HG03457 (cell line): ENCODE measurements around the gene PCDHA7.
"Not testable (repeated sequence)": the region's sequence is repeated elsewhere in the genome, so short reads cannot be mapped to it uniquely, and the experiment has no call there.

ENCODE experiments used
- ATAC-seq: cut with Tn5 transposase; IDR thresholded peaks from one replicate; pipeline ENCODE4 v1.9.1; 2021; ENCODE audit warnings: moderate number of reproducible peaks; ENCODE audit not compliant: unreplicated experiment

The PCDHA7 gene

DNA sequence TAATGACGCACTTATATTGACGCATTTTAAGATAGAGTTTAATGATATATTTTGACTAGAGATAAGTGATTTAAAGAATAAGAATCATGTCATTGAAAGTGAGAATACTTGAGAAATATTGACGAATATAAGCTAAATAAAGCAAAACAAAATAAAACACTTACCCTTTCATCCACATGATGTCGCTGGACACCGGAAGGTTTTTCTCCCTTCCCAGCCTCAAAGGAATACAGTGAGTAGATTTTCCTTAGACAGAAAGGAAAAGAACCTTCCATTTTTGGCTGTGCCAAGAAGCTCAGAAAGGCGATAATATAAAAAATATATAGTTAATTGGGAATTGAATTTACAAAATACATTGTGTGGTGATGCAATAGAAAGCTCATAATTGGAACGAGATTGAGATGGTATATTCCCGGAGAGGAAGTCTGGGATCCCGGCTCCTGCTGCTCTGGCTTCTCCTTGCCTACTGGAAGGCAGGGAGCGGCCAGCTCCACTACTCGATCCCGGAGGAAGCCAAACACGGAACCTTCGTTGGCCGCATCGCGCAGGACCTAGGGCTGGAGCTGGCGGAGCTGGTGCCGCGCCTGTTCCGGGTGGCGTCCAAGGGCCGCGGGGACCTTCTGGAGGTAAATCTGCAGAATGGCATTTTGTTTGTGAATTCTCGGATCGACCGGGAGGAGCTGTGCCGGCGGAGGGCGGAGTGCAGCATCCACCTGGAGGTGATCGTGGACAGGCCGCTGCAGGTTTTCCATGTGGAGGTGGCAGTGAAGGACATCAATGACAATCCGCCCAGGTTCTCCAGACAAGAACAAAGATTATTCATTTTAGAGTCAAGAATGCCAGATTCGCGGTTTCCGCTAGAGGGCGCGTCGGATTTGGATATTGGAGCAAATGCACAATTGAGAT is 12.4 kb upstream of the PCDHA7 start, which contains the start of gene PCDHA5:
Gene PCDHA5, plus strand, starts transcription at position 239 of the 906 bp plus-strand sequence.
- no peak for ATAC-seq

DNA sequence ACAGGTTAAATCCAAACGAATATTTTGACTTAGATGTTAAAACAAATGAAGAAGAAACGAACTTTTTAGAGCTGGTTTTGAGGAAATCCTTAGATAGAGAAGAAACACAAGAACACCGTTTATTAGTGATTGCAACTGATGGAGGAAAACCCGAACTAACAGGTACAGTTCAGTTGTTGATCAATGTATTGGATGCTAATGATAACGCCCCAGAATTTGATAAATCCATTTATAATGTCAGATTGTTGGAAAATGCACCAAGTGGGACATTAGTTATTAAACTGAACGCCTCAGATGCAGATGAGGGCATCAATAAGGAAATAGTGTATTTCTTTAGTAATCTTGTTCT is 11.8 kb upstream of the PCDHA7 start:
- ATAC-seq: no peak

DNA sequence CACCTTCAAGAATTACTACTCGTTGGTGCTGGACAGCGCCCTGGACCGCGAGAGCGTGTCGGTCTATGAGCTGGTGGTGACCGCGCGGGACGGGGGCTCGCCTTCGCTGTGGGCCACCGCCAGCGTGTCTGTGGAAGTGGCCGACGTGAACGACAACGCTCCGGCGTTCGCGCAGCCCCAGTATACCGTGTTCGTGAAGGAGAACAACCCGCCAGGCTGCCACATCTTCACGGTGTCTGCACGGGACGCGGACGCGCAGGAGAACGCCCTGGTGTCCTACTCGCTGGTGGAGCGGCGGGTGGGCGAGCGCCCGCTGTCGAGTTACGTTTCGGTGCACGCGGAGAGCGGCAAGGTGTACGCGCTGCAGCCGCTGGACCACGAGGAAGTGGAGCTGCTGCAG is 11.1 kb upstream of the PCDHA7 start:
- ATAC-seq: not testable (repeated sequence)

DNA sequence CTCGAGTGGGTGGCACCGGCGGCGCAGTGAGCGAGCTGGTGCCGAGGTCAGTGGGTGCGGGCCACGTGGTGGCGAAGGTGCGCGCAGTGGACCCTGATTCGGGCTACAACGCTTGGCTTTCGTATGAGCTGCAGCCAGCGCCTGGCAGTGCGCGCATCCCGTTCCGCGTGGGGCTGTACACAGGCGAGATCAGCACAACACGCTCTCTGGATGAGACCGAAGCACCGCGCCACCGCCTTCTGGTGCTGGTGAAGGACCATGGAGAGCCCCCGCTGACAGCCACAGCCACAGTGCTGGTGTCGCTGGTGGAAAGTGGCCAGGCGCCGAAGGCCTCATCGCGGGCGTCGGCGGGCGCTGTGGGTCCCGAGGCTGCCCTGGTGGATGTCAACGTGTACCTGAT is 10.6 kb upstream of the PCDHA7 start:
- no peak for ATAC-seq

DNA sequence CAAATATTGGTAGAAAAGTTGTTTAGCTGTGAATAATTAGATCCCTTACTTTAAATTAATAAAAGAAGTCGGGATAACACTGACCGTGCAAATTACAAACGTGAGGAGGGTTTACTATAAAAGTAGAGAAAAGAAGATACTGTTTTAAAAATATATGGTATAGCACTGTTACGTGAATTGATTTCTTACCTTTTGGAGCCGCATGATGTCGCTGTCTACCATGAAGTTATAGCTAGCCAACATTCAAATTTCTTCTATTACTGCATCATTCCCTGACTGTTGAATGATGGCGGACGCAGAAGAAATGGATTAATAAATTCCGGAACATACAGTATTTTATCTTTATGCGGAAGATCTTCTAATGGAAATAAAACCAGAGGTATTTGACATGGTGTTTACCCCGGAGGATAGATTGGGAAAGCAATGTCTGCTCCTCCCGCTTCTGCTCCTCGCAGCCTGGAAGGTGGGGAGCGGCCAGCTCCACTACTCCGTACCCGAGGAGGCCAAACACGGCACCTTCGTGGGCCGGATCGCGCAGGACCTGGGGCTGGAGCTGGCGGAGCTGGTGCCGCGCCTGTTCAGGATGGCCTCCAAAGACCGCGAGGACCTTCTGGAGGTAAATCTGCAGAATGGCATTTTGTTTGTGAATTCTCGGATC is 6.2 kb upstream of the PCDHA7 start, which contains the start of gene PCDHA6:
Gene PCDHA6, plus strand, starts transcription at position 257 of the 658 bp plus-strand sequence. Its CDS starts 132 bp downstream, at position 389.
- no peak for ATAC-seq

DNA sequence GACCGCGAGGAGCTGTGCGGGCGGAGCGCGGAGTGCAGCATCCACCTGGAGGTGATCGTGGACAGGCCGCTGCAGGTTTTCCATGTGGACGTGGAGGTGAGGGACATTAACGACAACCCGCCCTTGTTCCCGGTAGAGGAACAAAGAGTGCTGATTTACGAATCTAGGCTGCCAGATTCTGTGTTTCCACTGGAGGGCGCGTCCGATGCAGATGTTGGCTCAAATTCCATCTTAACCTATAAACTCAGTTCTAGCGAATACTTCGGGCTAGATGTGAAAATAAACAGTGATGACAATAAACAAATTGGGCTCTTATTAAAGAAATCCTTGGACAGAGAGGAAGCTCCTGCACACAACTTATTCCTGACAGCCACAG is 5.7 kb upstream of the PCDHA7 start:
- no peak for ATAC-seq

DNA sequence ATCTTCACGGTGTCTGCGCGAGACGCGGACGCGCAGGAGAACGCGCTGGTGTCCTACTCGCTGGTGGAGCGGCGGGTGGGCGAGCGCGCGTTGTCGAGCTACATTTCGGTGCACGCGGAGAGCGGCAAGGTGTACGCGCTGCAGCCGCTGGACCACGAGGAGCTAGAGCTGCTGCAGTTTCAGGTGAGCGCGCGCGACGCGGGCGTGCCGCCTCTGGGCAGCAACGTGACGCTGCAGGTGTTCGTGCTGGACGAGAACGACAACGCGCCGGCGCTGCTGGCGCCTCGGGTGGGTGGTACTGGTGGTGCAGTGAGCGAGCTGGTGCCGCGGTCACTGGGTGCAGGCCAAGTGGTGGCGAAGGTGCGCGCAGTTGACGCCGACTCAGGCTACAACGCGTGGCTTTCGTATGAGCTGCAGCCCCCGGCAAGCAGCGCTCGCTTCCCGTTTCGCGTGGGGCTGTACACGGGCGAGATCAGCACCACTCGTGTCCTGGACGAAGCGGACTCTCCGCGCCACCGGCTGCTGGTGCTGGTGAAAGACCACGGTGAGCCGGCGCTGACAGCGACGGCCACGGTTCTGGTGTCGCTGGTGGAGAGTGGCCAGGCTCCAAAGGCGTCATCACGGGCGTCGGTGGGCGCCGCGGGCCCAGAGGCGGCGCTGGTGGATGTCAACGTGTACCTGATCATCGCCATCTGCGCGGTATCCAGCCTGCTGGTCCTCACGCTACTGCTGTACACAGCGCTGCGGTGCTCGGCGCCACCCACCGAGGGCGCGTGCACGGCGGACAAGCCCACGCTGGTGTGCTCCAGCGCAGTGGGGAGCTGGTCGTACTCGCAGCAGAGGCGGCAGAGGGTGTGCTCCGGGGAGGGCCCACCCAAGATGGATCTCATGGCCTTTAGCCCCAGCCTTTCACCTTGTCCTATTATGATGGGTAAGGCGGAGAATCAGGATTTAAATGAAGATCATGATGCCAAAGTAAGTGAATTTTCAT is 4.3 kb upstream of the PCDHA7 start:
- not testable (repeated sequence) for ATAC-seq

DNA sequence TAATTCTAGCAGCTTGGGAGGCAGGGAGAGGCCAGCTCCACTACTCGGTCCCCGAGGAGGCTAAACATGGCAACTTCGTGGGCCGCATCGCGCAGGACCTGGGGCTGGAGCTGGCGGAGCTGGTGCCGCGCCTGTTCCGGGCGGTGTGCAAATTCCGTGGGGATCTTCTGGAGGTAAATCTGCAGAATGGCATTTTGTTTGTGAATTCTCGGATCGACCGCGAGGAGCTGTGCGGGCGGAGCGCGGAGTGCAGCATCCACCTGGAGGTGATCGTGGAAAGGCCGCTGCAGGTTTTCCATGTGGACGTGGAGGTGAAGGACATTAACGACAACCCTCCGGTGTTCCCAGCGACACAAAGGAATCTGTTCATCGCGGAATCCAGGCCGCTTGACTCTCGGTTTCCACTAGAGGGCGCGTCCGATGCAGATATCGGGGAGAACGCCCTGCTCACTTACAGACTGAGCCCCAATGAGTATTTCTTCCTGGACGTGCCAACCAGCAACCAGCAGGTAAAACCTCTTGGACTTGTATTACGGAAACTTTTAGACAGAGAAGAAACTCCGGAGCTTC is 455 bp downstream of the PCDHA7 start:
- ATAC-seq: not testable (repeated sequence)

DNA sequence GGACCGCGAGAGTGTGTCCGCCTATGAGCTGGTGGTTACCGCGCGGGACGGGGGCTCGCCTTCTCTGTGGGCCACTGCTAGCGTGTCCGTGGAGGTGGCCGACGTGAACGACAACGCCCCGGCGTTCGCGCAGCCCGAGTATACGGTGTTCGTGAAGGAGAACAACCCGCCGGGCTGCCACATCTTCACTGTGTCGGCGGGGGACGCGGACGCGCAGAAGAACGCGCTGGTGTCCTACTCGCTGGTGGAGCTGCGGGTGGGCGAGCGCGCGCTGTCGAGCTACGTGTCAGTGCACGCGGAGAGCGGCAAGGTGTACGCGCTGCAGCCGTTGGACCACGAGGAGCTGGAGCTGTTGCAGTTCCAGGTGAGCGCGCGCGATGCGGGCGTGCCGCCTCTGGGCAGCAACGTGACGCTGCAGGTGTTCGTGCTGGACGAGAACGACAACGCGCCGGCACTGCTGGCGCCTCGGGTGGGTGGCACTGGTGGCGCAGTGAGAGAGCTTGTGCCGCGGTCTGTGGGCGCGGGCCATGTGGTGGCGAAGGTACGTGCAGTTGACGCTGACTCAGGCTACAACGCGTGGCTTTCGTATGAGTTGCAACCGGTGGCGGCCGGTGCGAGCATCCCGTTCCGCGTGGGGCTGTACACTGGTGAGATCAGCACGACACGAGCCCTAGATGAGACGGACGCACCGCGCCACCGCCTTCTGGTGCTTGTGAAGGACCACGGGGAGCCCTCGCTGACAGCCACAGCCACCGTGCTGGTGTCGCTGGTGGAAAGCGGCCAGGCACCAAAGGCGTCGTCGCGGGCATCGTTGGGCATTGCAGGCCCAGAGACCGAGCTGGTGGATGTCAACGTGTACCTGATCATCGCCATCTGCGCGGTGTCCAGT is 1.8 kb downstream of the PCDHA7 start:
- ATAC-seq: no peak

DNA sequence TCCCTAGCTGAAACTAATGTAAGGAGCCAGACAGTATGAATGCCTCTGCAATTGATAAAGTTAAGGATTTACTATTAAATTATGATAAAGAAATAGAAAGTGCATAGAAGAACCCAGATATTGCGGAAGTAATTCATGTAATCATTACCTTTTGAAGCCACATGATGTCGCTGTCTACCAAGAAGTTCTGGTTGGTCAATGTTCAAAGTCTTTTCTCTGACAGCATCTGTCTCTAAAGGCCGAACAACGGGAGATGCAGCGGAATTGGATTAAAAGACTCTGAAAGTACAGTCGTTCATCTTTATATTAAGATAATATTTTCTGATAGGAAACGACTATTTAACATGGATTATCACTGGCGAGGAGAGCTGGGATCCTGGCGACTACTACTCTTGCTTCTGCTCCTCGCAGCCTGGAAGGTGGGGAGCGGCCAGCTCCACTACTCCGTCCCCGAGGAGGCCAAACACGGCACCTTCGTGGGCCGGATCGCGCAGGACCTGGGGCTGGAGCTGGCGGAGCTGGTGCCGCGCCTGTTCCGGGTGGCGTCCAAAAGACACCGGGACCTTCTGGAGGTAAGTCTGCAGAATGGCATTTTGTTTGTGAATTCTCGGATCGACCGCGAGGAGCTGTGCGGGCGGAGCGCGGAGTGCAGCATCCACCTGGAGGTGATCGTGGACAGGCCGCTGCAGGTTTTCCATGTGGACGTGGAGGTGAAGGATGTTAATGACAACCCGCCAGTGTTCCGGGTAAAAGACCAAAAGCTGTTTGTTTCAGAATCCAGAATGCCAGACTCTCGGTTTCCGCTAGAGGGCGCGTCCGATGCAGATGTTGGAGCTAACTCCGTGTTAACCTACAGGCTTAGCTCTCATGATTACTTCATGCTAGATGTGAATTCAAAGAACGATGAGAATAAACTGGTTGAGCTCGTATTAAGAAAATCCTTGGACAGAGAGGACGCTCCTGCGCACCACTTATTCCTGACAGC is 7.2 kb downstream of the PCDHA7 start, which contains the start of gene PCDHA8:
Gene PCDHA8, plus strand, starts transcription at position 210 of the 985 bp plus-strand sequence. Its CDS starts 135 bp downstream, at position 345.
- ATAC-seq: no peak

DNA sequence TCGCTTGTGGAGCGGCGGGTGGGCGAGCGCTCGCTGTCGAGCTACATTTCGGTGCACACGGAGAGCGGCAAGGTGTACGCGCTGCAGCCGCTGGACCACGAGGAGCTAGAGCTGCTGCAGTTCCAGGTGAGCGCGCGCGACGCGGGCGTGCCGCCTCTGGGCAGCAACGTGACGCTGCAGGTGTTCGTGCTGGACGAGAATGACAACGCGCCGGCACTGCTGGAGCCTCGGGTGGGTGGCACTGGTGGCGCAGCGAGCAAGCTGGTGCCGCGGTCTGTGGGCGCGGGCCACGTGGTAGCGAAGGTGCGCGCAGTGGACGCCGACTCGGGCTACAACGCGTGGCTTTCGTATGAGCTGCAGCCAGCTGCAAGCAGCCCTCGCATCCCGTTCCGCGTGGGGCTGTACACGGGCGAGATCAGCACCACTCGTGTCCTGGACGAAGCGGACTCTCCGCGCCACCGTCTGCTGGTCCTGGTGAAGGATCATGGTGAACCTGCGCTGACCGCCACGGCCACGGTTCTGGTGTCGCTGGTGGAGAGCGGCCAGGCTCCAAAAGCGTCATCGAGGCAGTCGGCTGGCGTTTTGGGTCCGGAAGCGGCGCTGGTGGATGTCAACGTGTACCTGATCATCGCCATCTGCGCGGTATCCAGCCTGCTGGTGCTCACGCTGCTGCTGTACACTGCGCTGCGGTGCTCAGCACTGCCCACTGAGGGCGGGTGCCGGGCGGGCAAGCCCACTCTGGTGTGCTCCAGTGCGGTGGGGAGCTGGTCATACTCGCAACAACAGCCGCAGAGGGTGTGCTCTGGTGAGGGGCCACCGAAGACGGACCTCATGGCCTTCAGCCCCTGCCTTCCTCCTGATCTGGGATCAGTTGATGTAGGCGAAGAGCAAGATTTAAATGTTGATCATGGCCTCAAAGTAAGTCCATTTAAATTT is 9.0 kb downstream of the PCDHA7 start:
- ATAC-seq: no peak

DNA sequence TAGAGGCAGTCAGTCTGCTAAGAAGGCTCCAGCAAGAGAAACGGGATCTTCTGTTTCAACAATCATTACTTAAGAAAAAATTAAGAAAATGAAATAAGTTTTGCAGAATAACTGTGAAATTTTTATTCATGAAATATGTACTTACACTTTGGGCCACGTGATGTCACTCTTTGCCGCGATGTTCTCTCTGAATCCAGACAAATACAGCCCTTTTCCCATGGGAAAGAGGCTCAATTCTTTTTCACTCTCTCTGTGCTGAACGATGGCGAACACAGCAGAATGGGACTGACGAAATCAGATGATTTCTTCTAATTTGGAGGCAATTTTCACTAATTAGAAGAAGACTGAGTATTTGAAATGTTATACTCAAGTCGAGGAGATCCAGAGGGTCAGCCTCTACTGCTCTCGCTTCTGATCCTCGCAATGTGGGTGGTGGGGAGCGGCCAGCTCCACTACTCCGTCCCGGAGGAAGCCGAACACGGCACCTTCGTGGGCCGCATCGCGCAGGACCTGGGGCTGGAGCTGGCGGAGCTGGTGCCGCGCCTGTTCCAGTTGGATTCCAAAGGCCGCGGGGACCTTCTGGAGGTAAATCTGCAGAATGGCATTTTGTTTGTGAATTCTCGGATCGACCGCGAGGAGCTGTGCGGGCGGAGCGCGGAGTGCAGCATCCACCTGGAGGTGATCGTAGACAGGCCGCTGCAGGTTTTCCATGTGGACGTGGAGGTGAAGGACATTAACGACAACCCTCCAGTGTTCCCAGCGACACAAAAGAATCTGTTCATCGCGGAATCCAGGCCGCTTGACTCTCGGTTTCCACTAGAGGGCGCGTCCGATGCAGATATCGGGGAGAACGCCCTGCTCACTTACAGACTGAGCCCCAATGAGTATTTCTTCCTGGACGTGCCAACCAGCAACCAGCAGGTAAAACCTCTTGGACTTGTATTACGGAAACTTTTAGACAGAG is 14.4 kb downstream of the PCDHA7 start, which contains the start of gene PCDHA9:
Gene PCDHA9, plus strand, starts transcription at position 244 of the 964 bp plus-strand sequence. Its CDS starts 114 bp downstream, at position 358.
- ATAC-seq: not testable (repeated sequence)

DNA sequence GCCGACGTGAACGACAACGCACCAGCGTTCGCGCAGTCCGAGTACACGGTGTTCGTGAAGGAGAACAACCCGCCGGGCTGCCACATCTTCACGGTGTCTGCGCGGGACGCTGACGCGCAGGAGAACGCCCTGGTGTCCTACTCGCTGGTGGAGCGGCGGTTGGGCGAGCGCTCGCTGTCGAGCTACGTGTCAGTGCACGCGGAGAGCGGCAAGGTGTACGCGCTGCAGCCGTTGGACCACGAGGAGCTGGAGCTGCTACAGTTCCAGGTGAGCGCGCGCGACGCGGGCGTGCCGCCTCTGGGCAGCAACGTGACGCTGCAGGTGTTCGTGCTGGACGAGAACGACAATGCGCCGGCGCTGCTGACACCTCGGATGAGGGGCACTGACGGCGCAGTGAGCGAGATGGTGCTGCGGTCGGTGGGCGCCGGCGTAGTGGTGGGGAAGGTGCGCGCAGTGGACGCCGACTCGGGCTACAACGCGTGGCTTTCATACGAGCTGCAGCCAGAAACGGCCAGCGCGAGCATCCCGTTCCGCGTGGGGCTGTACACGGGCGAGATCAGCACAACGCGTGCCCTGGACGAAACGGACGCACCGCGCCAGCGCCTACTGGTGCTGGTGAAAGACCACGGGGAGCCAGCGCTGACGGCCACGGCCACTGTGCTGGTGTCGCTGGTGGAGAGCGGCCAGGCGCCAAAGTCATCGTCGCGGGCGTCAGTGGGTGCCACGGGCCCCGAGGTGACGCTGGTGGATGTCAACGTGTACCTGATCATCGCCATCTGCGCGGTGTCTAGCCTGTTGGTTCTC is 16.0 kb downstream of the PCDHA7 start:
- not testable (repeated sequence) for ATAC-seq

DNA sequence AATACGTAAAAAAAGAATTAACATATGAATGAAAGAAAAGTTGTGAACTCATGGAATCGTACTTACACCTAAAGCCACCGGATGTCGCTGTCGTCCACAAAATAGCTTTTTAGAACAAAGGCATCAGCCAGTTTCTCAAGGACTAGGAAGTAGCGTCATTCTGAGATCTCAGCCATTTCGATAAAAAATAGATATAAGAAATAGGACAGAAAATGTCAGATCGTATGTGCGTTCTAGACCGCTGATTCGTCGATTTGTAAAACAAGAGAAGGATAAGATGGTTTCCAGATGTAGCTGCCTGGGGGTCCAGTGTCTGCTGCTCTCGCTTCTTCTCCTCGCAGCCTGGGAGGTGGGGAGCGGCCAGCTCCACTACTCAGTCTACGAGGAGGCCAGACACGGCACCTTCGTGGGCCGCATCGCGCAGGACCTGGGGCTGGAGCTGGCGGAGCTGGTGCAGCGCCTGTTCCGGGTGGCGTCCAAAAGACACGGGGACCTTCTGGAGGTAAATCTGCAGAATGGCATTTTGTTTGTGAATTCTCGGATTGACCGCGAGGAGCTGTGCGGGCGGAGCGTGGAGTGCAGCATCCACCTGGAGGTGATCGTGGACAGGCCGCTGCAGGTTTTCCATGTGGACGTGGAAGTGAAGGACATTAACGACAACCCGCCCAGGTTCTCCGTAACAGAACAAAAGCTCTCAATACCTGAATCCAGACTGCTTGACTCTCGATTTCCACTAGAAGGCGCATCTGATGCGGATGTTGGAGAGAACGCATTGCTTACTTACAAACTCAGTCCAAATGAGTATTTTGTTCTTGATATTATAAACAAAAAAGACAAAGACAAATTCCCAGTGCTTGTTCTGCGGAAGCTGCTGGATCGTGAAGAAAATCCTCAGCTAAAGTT is 22.0 kb downstream of the PCDHA7 start, which contains the start of gene PCDHA10:
Gene PCDHA10, plus strand, starts transcription at position 126 of the 903 bp plus-strand sequence. Its CDS starts 152 bp downstream, at position 278.
- no peak for ATAC-seq
